ENCODE results near the gene DUXA.

DNA sequence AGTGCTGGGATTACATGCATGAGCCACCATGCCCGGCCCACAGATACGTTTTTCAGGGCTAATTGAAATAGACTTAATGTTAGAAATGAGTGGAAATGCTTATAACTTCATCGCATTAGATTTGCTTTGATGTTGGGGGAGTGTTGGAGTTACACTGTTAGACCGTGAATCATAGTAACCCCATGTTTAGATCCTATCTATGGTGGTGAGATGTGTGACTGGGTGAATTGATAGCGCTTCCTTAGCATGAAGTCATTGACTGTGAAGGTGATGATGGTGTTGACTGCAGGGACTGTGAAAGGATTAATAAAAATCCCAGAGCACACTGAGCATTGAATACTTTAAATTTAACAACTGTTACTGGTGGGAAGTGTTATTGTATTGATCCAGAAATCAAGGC, 25.7 kb upstream of the DUXA start:
- no peak for TF ChIP-seq SIN3A (IDR thresholded peaks at IDR 0.05; ENCODE audit: borderline replicate concordance, insufficient read depth, low read length)
- TF ChIP-seq, protein P1, sequence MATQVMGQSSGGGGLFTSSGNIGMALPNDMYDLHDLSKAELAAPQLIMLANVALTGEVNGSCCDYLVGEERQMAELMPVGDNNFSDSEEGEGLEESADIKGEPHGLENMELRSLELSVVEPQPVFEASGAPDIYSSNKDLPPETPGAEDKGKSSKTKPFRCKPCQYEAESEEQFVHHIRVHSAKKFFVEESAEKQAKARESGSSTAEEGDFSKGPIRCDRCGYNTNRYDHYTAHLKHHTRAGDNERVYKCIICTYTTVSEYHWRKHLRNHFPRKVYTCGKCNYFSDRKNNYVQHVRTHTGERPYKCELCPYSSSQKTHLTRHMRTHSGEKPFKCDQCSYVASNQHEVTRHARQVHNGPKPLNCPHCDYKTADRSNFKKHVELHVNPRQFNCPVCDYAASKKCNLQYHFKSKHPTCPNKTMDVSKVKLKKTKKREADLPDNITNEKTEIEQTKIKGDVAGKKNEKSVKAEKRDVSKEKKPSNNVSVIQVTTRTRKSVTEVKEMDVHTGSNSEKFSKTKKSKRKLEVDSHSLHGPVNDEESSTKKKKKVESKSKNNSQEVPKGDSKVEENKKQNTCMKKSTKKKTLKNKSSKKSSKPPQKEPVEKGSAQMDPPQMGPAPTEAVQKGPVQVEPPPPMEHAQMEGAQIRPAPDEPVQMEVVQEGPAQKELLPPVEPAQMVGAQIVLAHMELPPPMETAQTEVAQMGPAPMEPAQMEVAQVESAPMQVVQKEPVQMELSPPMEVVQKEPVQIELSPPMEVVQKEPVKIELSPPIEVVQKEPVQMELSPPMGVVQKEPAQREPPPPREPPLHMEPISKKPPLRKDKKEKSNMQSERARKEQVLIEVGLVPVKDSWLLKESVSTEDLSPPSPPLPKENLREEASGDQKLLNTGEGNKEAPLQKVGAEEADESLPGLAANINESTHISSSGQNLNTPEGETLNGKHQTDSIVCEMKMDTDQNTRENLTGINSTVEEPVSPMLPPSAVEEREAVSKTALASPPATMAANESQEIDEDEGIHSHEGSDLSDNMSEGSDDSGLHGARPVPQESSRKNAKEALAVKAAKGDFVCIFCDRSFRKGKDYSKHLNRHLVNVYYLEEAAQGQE (IDR thresholded peaks at IDR 0.05; ENCODE audit: insufficient read depth in 1 of 2, low read depth in 2 of 2, low read length in 2 of 2), result no peak
